HepG2 (cell line): Measurements from ENCODE around the gene ZNF433. TPM values are rescaled to one million over a fixed set of nuclear protein-coding genes. Genes with fewer than 3 reads are reported as not detected.

Source experiments
- ATAC-seq: fragments of 200-7000 bp; cut with Tn5 transposase; 3 replicates; pipeline ENCODE4 v1.9.1; 2020; ENCODE audit warnings: mild to moderate bottlenecking, moderate library complexity
- BruUV-seq: library from RNA; stranded (reverse); fragments of 400-500 nt; replicated peaks from 2 replicates; lab custom pipeline; 2021; lab: Mats Ljungman, UMichigan
- CTCF ChIA-PET: fragments of 300-600 bp; formaldehyde crosslinking; extraction: SDS; loops from one replicate; lab custom pipeline; 2021; ENCODE audit warnings: low total read pairs, inconsistent platforms, low intra/inter-chr PET ratio; lab: Yijun Ruan, JAX
- POLR2A ChIA-PET: fragments of 350-600 bp; sonication (Branson Sonifier 250); formaldehyde crosslinking; loops from one replicate; lab custom pipeline; 2020; ENCODE audit warnings: antibody characterized with exemption, inconsistent platforms; lab: Yijun Ruan, JAX
- DNase-seq: peaks from one replicate; pipeline ENCODE4 v3.0.0-alpha.2; 2015; ENCODE audit warnings: low spot score
- FAIRE-seq: peaks from 3 replicates; lab custom pipeline; 2011; peaks lifted over from hg19 to GRCh38; lab: Jason Lieb, UNC
- H2AFZ ChIP-seq: one replicate; pipeline ENCODE4 v1.6.1; 2011; ENCODE audit warnings: low read length, inconsistent platforms
- H3K27ac ChIP-seq: fragments of 300-600 bp; 3 replicates; pipeline ENCODE4 v1.8.0; 2011; ENCODE audit warnings: mixed run types, mild to moderate bottlenecking, mixed read lengths, low read length, inconsistent platforms; ENCODE audit not compliant: insufficient read depth; ENCODE audit errors: extremely low read length
- H3K27me3 ChIP-seq, 2 experiments: fragments of 200-600 bp in 1 of 2; 2 replicates in 1 of 2; 3 replicates in 1 of 2; pipeline versions ENCODE4 v1.6.0 to v1.8.0; 2011; ENCODE audit warnings: low read length in 2 of 2, mild to moderate bottlenecking in 2 of 2, moderate library complexity in 2 of 2, inconsistent platforms in 1 of 2; ENCODE audit not compliant: insufficient read depth in 2 of 2, control insufficient read depth in 1 of 2
- H3K36me3 ChIP-seq, 2 experiments: fragments of 200-600 bp in 1 of 2; replicated peaks in 1 of 2; 2 replicates in 1 of 2; 3 replicates in 1 of 2; pipeline versions ENCODE4 v1.5.1 to v1.8.0; 2011; ENCODE audit warnings: low read length in 2 of 2, inconsistent platforms in 1 of 2; ENCODE audit not compliant: insufficient read depth in 2 of 2, control insufficient read depth in 1 of 2
- H3K4me1 ChIP-seq: 2 replicates; pipeline ENCODE4 v1.5.1; 2012; ENCODE audit warnings: low read length, inconsistent platforms; ENCODE audit not compliant: insufficient read depth
- H3K4me2 ChIP-seq: 2 replicates; pipeline ENCODE4 v1.6.0; 2011; ENCODE audit warnings: low read depth, low read length, inconsistent platforms
- H3K4me3 ChIP-seq, 3 experiments: fragments of 200-600 bp in 1 of 3; sonication (generic), shearing (Covaris generic) in 1 of 3; replicated peaks in 1 of 3; 2 replicates each; pipeline ENCODE4 v1.5.1; 2011 to 2016; ENCODE audit warnings: low read length in 3 of 3, inconsistent platforms in 2 of 3, low read depth in 2 of 3, mild to moderate bottlenecking in 2 of 3, control low read depth in 1 of 3, mixed read lengths in 1 of 3; ENCODE audit not compliant: insufficient read depth in 1 of 3
- H3K79me2 ChIP-seq: one replicate; pipeline ENCODE4 v1.6.1; 2011; ENCODE audit warnings: low read length, inconsistent platforms; ENCODE audit not compliant: insufficient read depth
- H3K9ac ChIP-seq: 2 replicates; pipeline ENCODE4 v1.6.0; 2011; ENCODE audit warnings: mild to moderate bottlenecking, low read depth, low read length, inconsistent platforms; ENCODE audit not compliant: insufficient read depth
- H3K9me3 ChIP-seq: 2 replicates; pipeline ENCODE4 v1.5.1; 2012; ENCODE audit warnings: mild to moderate bottlenecking, low read length
- H4K20me1 ChIP-seq: 2 replicates; pipeline ENCODE4 v1.6.0; 2011; ENCODE audit warnings: inconsistent platforms, mild to moderate bottlenecking, low read length, moderate library complexity; ENCODE audit not compliant: insufficient read depth
- CEBPB ChIP-seq: IDR thresholded peaks from 2 replicates; pipeline ENCODE4 v1.6.1; 2011; ENCODE audit warnings: low read depth, low read length, improper control_type of control experiment, borderline replicate concordance
- CEBPG ChIP-seq: IDR thresholded peaks from 2 replicates; pipeline ENCODE4 v1.6.1; 2016
- FOXK1 ChIP-seq: sonication (generic); formaldehyde crosslinking; IDR thresholded peaks from 2 replicates; pipeline ENCODE4 v1.4.0; 2020; ENCODE audit warnings: low read depth, missing genetic modification reagents, borderline replicate concordance
- GATAD1 ChIP-seq: IDR thresholded peaks from 2 replicates; pipeline ENCODE4 v1.6.1; 2016; ENCODE audit warnings: missing genetic modification reagents, missing compliant biosample characterization
- HDAC2 ChIP-seq: sonication (generic); formaldehyde crosslinking; IDR thresholded peaks from 2 replicates; pipeline ENCODE4 v1.4.0; 2020; ENCODE audit warnings: missing genetic modification reagents
- HNF4A ChIP-seq: sonication (generic); formaldehyde crosslinking; IDR thresholded peaks from 2 replicates; pipeline ENCODE4 v1.4.0; 2020; ENCODE audit warnings: missing genetic modification reagents
- POLR2A ChIP-seq, 2 experiments: IDR thresholded peaks; 2 replicates each; pipeline ENCODE4 v1.6.1; 2011; ENCODE audit warnings: low read depth in 2 of 2, low read length in 2 of 2, mild to moderate bottlenecking in 1 of 2, moderate library complexity in 1 of 2; ENCODE audit not compliant: insufficient read depth in 1 of 2
- RARA ChIP-seq: IDR thresholded peaks from 2 replicates; pipeline ENCODE4 v1.6.1; 2016; ENCODE audit warnings: missing genetic modification reagents, missing compliant biosample characterization
- RFX1 ChIP-seq: fragments of 450-650 bp; IDR thresholded peaks from 2 replicates; pipeline ENCODE4 v1.6.1; 2017
- SALL1 ChIP-seq: sonication (generic); formaldehyde crosslinking; IDR thresholded peaks from 2 replicates; pipeline ENCODE4 v1.8.0; 2022; ENCODE audit warnings: mild to moderate bottlenecking, missing genetic modification reagents
- SKI ChIP-seq: fragments of 450-650 bp; IDR thresholded peaks from one replicate; pipeline ENCODE4 v1.6.1; 2018; ENCODE audit warnings: mild to moderate bottlenecking; ENCODE audit not compliant: partially characterized antibody
- ZBTB20 ChIP-seq: sonication (generic); formaldehyde crosslinking; IDR thresholded peaks from 2 replicates; pipeline ENCODE4 v1.8.1; 2023; ENCODE audit warnings: missing genetic modification reagents, low read depth, mild to moderate bottlenecking, borderline replicate concordance
- in situ Hi-C: cut with HindIII; loops from 2 replicates; pipeline ENCODE4 v1.10.0; 2017; ENCODE audit warnings: low pct_unique_long_range_greater_than_20kb; ENCODE audit not compliant: extremely low pct_ligation_motif_present
- intact Hi-C: fragments of 100-400 bp; cut with micrococcal nuclease; formaldehyde crosslinking; loops from one replicate; pipeline ENCODE4 v1.10.0; 2022; ENCODE audit not compliant: unreplicated experiment
- polyA plus RNA-seq, 8 experiments: library from polyadenylated mRNA; depleted of rRNA in 3 of 8; stranded (reverse) in 7 of 8; unstranded in 1 of 8; fragments of >200 nt; fragmentation: Illumina TruSeq in 4 of 8; extraction: Trizol in 4 of 8; gene quantifications; 2 replicates each; pipeline versions ENCODE4 v1.2.1 to v1.2.3, GENCODE V29; 2011 to 2016; ENCODE audit warnings: low read depth in 4 of 8, missing spikeins in 1 of 8, mixed read lengths in 1 of 8; ENCODE audit not compliant: insufficient read depth in 1 of 8
- total RNA-seq, 5 experiments: library from RNA; depleted of rRNA; stranded (reverse); fragments of >200 nt; fragmentation: Illumina TruSeq; extraction: Trizol; gene quantifications; 2 replicates each; pipeline ENCODE4 v1.2.3, GENCODE V29; 2016; ENCODE audit warnings: low read depth in 1 of 5
- TF ChIP-seq, protein P1 (sequence below): sonication (generic); formaldehyde crosslinking; IDR thresholded peaks from 2 replicates; pipeline ENCODE4 v1.4.0; 2020; ENCODE audit warnings: missing genetic modification reagents
- TF ChIP-seq, protein P2 (sequence below): IDR thresholded peaks from 2 replicates; pipeline ENCODE4 v1.6.1; 2012; ENCODE audit warnings: inconsistent platforms

Gene ZNF433
- total and polyA plus RNA-seq, 2 of the 13 experiments (the other 11 are each of a cell fraction or from before 2014, with no cell fraction given) = 1.8 to 4.9 TPM

DNA sequence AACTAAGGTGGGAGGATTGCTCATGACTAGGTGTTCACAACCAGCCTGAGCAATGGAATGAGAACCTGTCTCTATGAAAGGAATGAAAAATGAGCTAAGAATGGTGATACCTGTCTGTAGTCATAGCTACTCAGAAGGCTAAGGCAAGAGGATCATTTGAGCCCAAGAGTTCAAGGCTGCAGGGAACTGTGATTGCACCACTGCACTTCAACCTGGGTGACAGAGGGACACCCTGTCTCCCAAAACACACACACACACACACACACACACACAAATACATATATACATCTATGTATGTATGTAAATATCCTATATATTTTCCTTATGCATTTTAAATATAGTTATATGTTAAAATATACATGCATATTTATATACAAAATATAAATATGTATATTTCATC, 7.4 kb upstream of the ZNF433 start:
- DNase-seq = peak; percentile 28
- H3K9me3 ChIP-seq = no peaks in the 10 kb centered on the region
- POLR2A ChIA-PET = interaction anchor here (1.4 to 1.6 kb wide), 2 partner anchors 10 to 17 kb away, joined by 4 to 7 read pairs; partner anchors contain the start of gene ZNF878
- intact Hi-C loops = no loop called here
- peaks cover 16% of the 10 kb centered on the region for H3K4me1 ChIP-seq
- TF ChIP-seq ZBTB20 (CRISPR knock-in tag) = peak; percentile 29; the same call in 1 of the 2 replicates
- TF ChIP-seq, protein P1, sequence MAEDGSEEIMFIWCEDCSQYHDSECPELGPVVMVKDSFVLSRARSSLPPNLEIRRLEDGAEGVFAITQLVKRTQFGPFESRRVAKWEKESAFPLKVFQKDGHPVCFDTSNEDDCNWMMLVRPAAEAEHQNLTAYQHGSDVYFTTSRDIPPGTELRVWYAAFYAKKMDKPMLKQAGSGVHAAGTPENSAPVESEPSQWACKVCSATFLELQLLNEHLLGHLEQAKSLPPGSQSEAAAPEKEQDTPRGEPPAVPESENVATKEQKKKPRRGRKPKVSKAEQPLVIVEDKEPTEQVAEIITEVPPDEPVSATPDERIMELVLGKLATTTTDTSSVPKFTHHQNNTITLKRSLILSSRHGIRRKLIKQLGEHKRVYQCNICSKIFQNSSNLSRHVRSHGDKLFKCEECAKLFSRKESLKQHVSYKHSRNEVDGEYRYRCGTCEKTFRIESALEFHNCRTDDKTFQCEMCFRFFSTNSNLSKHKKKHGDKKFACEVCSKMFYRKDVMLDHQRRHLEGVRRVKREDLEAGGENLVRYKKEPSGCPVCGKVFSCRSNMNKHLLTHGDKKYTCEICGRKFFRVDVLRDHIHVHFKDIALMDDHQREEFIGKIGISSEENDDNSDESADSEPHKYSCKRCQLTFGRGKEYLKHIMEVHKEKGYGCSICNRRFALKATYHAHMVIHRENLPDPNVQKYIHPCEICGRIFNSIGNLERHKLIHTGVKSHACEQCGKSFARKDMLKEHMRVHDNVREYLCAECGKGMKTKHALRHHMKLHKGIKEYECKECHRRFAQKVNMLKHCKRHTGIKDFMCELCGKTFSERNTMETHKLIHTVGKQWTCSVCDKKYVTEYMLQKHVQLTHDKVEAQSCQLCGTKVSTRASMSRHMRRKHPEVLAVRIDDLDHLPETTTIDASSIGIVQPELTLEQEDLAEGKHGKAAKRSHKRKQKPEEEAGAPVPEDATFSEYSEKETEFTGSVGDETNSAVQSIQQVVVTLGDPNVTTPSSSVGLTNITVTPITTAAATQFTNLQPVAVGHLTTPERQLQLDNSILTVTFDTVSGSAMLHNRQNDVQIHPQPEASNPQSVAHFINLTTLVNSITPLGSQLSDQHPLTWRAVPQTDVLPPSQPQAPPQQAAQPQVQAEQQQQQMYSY = no peak
- TF ChIP-seq POLR2A (IDR thresholded peaks at IDR 0.05; ENCODE audit: insufficient read depth in 1 of 2, low read depth in 2 of 2, low read length in 2 of 2) = no peak
- TF ChIP-seq CEBPB = peak; percentile 61; the same call in 1 of the 2 replicates
- TF ChIP-seq HNF4A = peak; percentile 68
- TF ChIP-seq SALL1 = peak; percentile 55
- TF ChIP-seq HDAC2 (CRISPR knock-in tag) = no peak
- TF ChIP-seq, protein P2, sequence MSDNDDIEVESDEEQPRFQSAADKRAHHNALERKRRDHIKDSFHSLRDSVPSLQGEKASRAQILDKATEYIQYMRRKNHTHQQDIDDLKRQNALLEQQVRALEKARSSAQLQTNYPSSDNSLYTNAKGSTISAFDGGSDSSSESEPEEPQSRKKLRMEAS = no peak
- TF ChIP-seq FOXK1 (CRISPR knock-in tag) = no peak
- peak; percentile 77 for TF ChIP-seq RARA (CRISPR knock-in tag)
- peak; percentile 42; the same call in 1 of the 2 replicates for TF ChIP-seq CEBPG (CRISPR knock-in tag)
- TF ChIP-seq GATAD1 (CRISPR knock-in tag) = no peak
- peak; percentile 41 for TF ChIP-seq RFX1
- TF ChIP-seq SKI = peak; percentile 60
- in situ Hi-C loops = no loop called here
- CTCF ChIA-PET = no interaction called here
- peaks cover 6 to 19% of the 10 kb centered on the region in 2 experiments; a peak in 3 of 5 replicates for H3K36me3 ChIP-seq
- FAIRE-seq = no peak
- BruUV-seq = no TSS peak
- peak overlapping the region; percentile 39 for H3K27ac ChIP-seq
- H2AFZ ChIP-seq = no peak overlapping the region
- H3K4me3 ChIP-seq = no peak overlapping the region
- H3K9ac ChIP-seq = no peak overlapping the region
- H3K4me2 ChIP-seq = no peak overlapping the region; the same call in 1 of the 2 replicates
- peak; percentile 41; the same call in 2 of the 3 replicates for ATAC-seq
- no peaks in the 10 kb centered on the region for H3K27me3 ChIP-seq
- no peaks in the 10 kb centered on the region for H3K79me2 ChIP-seq
- H4K20me1 ChIP-seq = no peaks in the 10 kb centered on the region
